ENCODE results near the gene UAP1.

The UAP1 gene

DNA sequence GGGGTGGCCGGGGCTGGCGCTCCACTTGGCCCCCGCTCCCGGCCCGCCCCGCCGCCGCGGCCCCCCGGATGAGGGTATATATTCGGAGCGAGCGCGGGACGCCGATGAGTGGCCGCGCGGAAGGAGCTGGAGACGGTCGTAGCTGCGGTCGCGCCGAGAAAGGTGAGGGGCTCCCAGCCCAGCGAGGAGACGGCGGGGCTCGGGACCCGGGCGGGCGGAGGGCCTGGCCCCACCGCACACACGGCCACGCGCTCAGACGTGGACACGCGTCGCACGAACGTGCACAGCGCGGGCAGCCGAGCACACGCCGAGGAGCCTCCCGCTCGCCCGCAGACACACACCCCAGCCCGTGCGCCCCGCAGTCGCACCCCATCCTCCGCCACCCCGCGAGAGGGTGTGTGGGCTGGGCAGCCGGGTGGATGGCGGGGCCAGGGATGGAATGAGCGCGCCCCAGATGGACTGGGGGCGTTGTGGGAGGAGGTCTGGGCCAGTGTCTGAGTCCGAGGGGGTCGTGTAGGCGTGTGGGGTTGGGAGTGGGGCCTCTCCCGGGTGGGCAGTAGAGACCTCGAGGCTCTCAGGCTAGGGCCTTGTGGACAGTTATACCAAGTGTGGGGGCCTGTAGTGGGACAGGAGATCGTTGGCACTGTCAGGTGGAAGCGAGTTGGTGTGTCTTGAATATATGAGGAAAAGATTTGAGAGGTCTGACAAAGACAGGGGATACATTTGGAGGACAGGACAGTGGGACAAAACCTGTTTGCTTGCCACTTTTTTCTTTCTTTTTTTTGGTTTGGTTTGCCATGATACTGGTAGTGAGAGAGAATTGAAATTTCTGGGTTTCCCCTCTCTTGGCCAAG lies at the start of gene UAP1:
Gene UAP1 (plus strand): TSS at position 107 of the 854 bp plus-strand sequence. CDS start 4,347 bp downstream, outside the sequence.
- peak; percentile 63 for DNase-seq

DNA sequence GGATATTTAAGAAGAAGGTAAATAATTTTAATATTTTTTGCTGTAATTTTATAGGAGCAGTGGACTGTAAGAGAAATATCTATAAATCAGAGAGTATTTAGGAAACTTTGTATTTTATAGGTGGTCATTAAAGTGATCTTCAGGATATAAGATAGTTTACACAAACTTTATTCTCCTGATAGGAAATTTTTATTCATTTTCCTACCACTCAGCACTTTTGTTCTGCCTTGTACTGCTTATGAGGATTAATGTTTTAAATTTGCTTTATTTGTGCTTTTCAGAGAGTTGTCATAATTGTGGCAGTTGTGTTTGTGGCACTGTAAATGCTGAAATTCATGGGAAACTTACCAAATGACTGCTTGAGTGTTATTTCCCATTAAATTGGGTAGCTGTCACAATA lies 34.2 kb upstream of the UAP1 start:
- DNase-seq: no peak

DNA sequence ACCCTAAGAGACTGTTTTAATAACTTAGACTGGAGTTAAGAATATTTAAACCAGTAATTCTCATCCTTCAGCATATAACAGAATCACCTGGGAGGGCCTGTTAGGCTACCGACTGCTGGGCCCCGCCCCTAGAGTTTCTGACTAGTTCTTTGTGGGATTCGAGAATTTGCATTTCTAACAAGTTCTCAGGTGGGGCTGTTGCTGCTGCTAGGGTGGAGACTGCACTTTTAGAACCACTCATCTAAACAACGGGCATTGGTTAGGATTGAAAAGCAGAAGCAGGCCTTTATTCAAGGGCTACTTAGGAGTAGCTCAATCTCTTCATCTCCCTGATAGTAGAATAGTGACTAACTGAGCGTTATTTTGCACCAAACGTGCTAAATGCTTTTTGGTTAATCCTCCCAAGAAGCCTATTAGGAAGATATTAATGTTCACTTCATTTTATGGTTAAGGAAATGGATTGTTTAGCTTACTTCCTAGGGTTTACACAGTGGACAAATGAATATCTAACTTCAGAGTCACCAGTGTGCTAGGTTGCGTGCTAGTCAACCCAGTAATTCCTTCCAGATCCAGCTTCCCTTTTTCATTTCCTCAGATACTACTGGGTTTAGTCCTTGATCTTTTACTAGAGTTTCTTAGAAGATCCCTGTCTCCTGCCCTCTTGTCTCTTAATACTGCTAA lies 31.1 kb upstream of the UAP1 start:
- DNase-seq: no peak

DNA sequence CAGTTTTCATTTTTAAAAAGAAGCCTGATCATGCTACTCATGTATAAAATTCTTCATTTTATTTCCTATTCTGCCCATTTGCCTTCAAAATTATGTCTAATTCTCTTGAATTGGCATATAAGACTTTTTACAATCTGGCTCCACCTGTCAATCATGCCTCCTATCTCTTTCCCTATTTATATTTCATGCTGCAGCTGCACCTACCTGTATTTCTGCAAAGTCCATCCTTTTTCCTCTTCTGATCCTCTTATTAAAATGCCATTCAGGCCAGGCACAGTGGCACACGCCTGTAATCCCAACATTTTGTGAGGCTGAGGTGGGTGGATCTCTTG lies 30.6 kb upstream of the UAP1 start:
- DNase-seq: no peak

DNA sequence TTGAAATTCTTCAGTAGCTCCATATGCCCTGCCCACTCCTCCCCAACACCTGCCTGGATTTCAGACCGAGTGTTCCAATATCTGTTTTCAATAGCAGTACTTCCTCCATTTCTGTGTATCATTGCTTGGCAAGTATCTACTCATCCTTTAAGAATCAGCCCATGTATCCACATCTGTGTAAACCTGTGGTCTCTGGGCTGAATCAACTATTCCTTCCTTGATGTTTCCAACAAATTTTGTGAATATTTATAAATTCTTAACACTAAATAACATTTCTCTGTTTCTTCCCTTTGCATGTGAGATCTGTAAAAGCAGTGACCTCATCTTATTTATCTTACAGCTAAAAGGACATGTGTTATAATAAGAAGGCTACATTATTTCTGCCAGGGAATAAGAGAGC lies 26.0 kb upstream of the UAP1 start:
- DNase-seq: no peak

DNA sequence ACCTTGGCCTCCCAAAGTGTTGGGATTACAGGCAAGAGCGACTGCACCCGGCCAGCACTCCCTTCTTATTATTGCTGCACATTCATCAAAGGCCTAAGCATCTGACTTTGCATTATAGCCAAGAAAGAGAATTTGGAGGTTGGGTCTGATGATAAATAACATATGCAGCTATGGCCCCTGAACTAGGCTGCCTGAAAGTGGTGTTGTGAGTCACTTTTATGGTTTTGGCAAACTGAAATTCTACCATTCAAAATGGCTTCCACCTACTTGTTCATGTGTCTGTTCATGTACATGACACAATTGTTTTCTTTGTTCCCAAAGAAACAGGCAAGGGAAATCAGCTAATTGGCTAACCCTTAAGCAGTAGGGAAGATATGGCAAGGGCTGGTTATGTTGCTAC lies 25.0 kb upstream of the UAP1 start:
- DNase-seq: no peak

DNA sequence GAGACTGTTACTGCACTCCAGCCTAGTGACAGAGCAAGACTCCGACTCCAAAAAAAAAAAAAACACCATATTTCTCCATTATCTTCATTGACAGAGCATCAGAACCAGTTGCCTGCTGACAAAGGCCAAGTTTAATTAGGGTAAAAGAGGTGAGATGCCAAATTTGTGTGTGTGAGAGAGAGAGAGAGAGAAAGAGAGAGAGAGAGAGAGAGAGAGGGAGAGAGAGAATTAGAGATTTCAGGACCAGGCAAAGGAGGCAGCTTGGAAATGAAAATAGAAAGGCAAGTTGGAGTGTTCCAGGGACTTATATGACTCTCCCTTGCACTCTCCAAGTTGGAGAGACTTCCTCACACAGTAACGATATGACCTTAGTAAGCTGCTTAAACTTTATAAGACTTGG lies 24.3 kb upstream of the UAP1 start:
- no peak for DNase-seq

DNA sequence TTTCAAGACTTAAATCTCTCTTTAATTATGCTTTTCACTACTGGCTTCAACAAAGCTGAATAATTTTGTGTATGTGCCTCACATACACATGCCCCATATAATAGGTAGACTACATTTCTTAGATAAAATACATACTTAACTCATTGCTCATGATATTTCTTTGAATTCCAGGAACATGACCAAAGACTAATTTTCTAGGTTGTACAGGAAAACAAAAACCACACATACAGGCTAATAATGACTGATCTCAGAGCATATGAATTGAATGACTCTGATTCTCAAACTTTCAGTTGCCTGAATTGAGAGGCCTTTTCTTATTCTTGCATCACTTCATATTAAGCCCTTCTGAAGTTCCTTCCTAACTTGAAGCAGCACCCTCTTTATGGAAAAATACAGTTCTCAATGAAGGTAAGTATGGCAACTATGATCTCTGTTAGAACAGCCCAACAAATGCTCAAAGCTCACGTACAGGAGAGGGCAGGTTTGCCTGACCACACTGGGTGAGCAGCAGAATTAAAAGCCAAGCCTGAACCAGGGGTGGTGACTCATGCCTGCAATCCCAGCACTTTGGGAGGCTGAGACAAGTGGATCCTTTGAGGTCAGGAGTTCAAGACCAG lies 22.6 kb upstream of the UAP1 start:
- DNase-seq: no peak

DNA sequence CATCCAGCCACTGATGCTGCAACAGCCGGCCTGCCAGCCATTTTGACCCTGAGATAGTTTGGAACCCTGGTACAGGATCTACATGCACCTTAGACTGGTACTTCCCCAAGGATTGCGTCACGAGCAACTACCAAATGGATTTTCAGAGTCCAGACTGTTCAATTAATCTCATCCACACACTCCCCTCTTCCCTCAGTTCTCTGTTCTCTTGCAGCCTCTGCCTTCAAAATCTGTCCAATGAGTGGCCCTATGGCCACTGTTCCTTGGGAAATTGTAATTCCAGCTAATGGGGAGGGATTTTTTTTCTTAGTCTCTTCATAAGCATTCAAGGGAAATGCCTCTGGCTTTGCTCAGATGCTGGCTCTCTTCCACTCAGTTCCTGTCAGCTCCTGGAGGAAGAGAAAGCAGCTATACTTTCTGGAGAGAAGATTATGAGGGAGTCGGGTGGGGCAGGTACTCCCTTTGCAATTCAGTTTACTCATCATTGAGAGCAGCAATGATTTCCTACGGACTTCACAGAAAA lies 19.8 kb upstream of the UAP1 start:
- no peak for DNase-seq

DNA sequence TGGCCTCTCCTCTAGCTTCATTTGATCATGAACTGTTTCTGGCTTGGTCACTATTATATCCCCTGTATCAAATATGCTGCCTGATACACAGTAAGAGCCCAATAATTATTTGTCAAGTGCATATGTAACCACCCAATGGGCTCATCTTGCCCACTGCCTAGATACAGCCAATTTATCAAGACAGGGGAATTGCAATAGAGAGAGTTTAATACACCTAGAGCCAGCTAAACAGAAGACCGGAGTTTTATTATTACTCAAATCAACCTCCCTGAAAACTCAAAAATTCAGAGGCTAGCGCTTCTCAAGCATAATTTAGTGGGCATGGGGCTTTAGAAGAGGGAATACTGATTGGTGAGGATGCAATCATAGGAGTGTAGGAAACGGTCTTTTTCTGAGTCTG lies 18.3 kb upstream of the UAP1 start:
- no peak for DNase-seq

DNA sequence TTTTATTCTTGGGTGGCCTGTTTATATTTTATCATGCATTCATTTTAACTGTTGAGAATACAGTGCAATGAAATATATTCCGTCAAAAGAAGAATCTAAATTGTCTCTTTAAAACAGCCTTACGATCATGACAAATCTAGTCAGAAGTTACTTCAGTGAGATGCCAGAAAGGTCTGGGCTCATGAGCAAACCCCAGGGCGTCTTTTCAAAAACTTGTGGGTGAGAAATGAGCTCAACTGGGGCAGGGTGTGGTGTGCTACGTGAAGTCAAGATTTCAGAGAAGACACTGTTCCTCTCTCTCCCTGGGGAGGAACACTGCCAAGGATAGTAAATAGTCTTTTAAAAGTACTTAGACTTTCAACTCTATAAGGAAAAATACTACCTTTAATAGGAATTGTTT lies 13.4 kb upstream of the UAP1 start:
- DNase-seq: no peak

DNA sequence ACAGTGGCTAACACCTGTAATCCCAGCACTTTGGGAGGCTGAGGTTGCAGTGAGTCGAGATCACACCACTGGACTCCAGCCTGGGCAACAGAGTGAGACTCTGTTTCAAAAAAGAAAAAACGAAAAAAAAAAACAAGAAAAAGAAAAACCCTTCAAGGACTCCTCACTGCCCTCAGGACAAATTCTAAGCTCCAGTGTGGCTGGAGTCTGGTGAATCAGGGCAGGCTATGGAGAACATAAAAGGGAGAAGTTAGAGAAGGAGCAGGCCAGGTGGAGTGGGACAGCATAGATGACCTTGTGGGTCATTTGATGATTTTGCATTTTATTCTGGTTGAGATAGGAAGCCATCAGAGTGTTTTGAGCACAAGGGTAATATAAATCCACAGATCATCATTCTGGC lies 12.5 kb upstream of the UAP1 start:
- no peak for DNase-seq

DNA sequence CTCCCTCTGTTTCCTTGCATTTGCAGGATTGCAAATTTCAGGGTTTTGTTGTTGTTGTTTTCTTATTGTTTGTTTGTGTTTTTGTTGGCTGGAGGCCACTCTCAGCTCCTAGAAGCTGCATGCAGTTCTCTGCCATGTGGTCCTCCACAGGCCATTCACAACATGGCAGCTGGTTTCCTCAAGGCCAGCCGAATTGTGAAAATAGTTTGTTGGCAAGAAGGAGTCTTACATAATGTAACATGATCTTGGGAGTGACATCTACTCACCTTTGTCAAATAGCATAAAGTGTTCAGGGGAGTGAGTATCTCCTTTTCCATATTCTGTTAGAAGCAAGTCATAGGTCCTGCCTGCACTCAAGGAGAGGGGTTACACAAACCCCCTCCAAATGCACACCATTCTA lies 10.6 kb upstream of the UAP1 start:
- DNase-seq: no peak

DNA sequence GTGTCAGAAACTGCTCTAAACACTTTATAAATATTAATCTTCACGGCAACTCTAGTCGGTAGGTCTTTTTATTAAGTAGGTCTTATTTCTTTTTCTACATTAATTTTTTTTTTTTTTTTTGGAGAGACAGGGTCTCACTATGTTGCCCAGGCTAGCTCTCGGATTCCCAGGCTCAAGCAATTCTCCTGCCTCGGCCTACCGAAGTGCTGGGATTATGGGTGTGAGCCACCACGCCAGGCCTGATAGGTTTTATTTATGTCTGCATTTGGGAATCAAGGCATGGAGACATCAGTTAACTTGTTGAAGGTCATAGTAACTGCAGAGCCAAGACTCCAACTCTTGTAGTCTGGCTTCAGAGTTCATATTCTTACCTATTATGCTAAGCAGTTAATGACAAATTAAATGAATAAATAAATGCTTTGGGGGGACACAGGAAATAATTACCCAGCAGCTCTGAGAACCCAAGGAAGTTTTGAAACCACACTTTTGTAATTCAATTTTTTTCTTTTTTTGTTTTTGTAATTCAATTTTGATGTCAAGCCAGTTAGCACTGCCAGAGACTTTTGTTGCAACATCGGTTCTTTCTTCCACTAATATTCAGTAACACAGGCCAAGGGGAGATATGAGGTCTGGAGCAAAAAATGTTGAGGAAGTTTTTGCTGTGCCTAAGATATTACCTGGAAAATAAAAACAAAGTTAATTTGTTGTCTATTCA lies 9.4 kb upstream of the UAP1 start:
- DNase-seq: no peak

DNA sequence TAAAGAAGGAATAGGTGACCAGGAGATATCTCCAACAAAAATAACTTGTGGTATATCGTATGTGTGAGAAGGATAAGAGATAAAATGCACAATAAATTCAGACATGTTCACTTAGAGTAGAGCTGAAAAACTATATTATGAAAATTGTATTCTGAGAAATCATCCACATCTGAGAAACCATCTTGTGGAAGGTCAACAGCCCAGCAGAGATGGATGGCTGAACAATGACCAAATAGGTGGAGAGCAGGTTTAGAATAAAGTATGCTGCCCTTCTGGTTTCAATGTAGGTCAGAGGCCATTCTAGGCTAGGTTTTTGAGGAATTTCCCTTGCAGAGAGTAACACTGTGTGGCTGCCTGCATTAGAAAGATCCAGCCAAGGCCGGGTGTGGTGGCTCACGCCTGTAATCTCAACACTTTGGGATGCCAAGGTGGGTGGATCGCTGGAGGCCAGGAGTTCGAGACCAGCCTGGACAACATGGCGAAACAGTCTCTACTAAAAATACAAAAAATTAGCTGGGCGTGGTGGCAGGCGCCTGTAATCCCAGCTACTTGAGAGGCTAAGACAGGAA lies 8.8 kb upstream of the UAP1 start:
- DNase-seq: no peak

DNA sequence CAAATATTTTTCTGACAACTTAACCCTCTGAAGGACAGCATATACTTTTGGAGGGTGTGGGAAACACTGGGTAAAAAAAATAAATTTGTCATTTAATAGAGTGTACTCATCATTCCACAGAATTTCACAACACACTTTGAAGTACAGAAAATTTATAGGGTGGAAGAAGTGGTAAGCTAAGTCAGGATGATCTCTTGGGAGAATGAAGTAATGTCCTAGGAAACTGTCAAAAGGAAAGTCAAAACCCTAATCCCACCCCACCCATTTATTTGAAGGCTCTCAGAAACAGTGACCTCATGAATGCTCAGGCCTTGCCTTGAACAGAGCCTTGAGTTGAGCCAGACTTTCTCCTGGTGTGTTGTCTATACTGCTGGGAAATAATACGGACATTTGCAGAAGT lies 7.3 kb upstream of the UAP1 start:
- no peak for DNase-seq

DNA sequence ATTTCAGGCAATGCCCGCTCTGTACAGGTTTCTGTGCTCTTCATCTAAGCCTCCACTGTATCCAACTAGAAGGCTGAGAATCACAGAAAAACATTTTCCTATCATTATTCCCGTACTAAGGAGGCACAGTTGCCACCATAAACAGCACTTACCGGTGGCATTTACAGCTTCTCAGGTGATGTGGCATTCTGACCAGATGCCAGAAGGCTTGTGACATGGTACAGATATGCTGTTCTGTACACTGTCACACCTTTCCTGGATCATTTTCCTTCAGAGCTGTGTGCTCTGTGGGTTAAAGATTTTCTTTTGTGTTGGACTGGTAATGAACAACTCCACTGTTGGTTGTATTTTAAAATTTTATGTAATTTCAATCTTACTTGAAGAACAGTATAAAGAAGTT lies 4.0 kb upstream of the UAP1 start:
- no peak for DNase-seq

DNA sequence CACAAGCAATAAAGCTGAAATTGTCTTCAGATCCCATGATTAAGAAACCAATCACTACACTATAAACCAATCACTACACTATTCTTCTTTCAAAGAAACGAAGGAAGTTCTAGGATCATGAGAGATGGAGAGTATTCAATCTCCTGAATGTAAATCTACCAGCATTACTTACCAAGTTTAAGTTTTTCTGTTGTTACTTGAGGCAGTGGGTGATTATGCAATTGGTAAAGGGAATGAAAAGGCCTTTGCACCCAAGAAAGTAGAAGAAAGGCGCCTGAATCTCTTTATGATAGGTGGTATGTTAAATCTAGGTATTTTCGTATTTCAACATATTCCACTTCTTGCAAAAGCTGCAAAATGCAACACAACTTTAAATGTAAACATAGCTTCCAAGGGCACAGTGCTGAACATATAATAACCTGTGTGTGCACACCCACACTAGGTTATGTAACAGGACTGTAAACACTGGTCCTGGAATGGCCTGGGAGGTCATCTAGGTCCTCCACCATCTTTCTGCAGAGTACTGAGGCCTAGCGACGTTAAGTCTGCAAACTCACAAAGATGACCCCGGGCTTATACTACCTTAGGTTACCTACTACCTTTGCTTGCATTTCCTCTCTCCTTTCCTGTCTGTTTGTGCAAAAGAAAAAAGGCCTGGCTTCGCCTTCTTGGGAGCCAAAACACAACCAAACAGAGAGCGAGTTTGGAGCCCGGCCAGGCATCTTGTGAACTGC lies 1.1 kb upstream of the UAP1 start:
- DNase-seq: no peak

DNA sequence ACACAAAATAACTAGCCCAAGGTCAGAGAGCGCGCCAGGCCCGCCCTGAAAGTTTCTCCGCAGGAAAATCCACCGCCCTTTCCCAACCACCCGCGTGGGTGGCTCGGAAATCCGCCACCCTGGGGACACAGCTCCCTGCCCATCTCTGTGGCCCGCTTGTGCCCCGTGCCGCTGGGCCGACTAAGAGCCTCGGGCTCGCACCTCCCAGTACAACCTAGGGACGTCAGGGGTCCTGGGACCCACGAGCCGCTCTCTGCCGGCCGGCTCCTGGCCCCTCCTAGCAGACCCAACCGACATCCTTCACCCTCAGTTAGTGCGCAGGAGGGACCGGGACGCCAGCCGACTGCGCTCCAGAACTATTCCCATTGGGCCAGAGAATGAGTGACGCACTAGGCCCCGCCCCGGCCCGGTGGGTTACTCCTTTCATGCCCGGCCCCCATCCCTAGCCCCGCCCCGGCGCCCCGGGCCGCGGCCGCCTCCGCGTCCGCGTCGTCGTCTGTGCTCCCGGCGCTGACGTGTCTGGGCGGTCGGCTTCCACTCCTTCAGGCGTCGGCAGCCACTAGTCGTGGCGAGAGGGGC lies 396 bp upstream of the UAP1 start:
- DNase-seq: peak; percentile 98

DNA sequence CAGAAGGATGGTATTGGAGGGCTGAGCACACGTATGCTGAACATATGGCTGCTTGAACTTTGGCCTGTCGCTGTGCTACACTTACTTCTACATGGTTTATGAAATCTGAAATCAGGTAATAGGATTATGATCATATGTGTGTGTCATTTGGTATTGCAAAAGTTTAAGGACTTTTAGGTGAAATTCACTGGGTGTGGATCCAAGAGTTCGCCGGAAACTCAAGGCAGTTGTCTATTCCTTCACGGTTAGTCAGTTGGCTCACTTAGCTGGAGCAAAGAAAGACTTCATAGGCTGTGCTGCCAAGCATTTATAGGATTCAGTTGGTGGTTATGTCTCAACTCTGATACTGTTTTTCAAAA lies 927 bp downstream of the UAP1 start:
- DNase-seq: no peak

DNA sequence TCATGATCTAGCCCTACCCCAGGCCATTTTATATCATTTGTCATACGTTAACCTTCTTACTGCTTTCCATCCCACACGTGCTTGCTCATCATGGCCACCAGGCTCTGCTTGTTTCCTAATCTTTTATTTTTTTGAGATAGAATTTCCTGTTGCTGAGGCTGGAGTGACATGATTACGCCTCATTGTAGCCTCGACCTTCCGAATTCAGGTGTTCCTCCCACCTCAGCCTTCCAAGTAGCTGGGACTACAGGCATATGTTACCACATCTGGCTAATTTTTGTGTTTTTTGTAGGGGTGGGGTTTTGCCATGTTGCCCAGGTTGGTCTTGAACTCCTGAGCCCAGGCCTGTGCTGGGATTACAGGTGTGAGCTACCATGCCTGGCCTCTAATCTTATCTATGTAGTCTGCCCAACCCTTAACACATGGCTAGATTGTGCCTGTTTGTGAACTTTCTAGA lies 3.3 kb downstream of the UAP1 start:
- no peak for DNase-seq

DNA sequence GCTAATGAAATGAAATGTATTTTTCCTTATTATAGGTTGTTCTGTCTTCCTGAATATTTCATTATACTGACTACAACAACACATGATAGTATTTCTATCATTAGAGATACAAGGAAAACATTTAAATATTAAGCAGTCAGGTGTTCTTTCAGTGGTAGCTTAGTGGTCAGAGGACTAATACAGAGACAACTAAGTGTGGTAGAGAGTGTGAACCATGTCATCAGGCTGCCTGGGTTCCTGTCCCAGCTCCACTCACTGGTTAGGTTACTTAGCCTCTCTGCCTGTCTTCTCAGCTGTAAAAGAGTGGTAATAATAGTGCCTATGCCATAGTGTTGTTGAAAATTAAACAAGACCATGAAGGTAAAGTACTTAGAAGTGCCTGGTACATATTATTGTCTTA lies 3.9 kb downstream of the UAP1 start:
- DNase-seq: no peak

Measured in activated CD8-positive, alpha-beta memory T cell treated with anti-CD3 and anti-CD28 coated beads, Interleukin-2, amount 50 U/mL, for 48 hours (primary cell).